Neural cell (in vitro differentiated cells): ENCODE measurements around the gene CMTM7. TPM values are rescaled to one million over a fixed set of nuclear protein-coding genes. Genes with fewer than 3 reads are reported as not detected.

Experiments used
- H2AFZ ChIP-seq: fragments of 200-600, 300-800 bp; sonication (generic), shearing (Covaris generic); 2 replicates; pipeline ENCODE4 v1.6.0; 2014; ENCODE audit warnings: low read depth, mild to moderate bottlenecking, antibody characterized with exemption, low read length, moderate library complexity
- H3F3A ChIP-seq: fragments of 200-600 bp; shearing (Covaris generic); 2 replicates; pipeline ENCODE4 v1.6.1; 2016; ENCODE audit warnings: mild to moderate bottlenecking, moderate library complexity, mixed read lengths, antibody characterized with exemption, low read length; ENCODE audit not compliant: insufficient read depth, poor library complexity, severe bottlenecking
- H3K27ac ChIP-seq: fragments of 200-600, 300-800 bp; sonication (generic), shearing (Covaris generic); 2 replicates; pipeline ENCODE4 v1.5.1; 2014; ENCODE audit warnings: mild to moderate bottlenecking, low read length, moderate library complexity
- H3K27me3 ChIP-seq: fragments of 300-800, 200-600 bp; sonication (generic), shearing (Covaris generic); 2 replicates; pipeline ENCODE4 v1.6.0; 2014; ENCODE audit warnings: mild to moderate bottlenecking, low read depth, low read length, moderate library complexity; ENCODE audit not compliant: insufficient read depth
- H3K36me3 ChIP-seq: fragments of 300-800, 200-600 bp; sonication (generic), shearing (Covaris generic); 2 replicates; pipeline ENCODE4 v1.5.1; 2014; ENCODE audit warnings: mild to moderate bottlenecking, antibody characterized with exemption, low read length, moderate library complexity; ENCODE audit not compliant: insufficient read depth
- H3K4me2 ChIP-seq: fragments of 300-800, 200-600 bp; sonication (generic), shearing (Covaris generic); 2 replicates; pipeline ENCODE4 v1.6.0; 2014; ENCODE audit warnings: mild to moderate bottlenecking, low read length
- H3K4me3 ChIP-seq: fragments of 300-800, 200-600 bp; sonication (generic), shearing (Covaris generic); 2 replicates; pipeline ENCODE4 v1.5.1; 2014; ENCODE audit warnings: mild to moderate bottlenecking, low read length, moderate library complexity
- H3K79me2 ChIP-seq: fragments of 200-600 bp; shearing (Covaris generic); replicated peaks from 2 replicates; pipeline ENCODE4 v1.6.0; 2014; ENCODE audit warnings: mild to moderate bottlenecking, low read length, moderate library complexity; ENCODE audit not compliant: insufficient read depth
- H3K9ac ChIP-seq: fragments of 300-800, 200-600 bp; sonication (generic), shearing (Covaris generic); 2 replicates; pipeline ENCODE4 v1.6.1; 2016; ENCODE audit warnings: mild to moderate bottlenecking, low read length, mixed read lengths
- H3K9me2 ChIP-seq: fragments of 200-600 bp; shearing (Covaris generic); 2 replicates; pipeline ENCODE4 v1.6.1; 2016; ENCODE audit warnings: mild to moderate bottlenecking, low read length, mixed read lengths; ENCODE audit not compliant: insufficient read depth
- H3K9me3 ChIP-seq: fragments of 200-600, 300-800 bp; sonication (generic), shearing (Covaris generic); 2 replicates; pipeline ENCODE4 v1.6.1; 2016; ENCODE audit warnings: mild to moderate bottlenecking, mixed run types, low read length, moderate library complexity, mixed read lengths
- H4K20me1 ChIP-seq: fragments of 200-600 bp; shearing (Covaris generic); 2 replicates; pipeline ENCODE4 v1.6.1; 2016; ENCODE audit warnings: mild to moderate bottlenecking, mixed run types; ENCODE audit not compliant: insufficient read depth
- CTCF ChIP-seq: fragments of 450-650 bp; IDR thresholded peaks from 2 replicates; pipeline ENCODE4 v1.5.1; 2014; ENCODE audit warnings: antibody characterized with exemption, mild to moderate bottlenecking, moderate library complexity; ENCODE audit not compliant: poor library complexity, severe bottlenecking
- EP300 ChIP-seq: fragments of 450-650 bp; conservative IDR thresholded peaks from 2 replicates; pipeline ENCODE4 v1.6.1; 2014; ENCODE audit warnings: antibody characterized with exemption, mild to moderate bottlenecking, moderate library complexity; ENCODE audit not compliant: poor library complexity, severe bottlenecking
- EZH2 ChIP-seq: fragments of 200-600, 300-800 bp; shearing (Covaris generic), sonication (generic); IDR thresholded peaks from 2 replicates; pipeline ENCODE4 v1.6.1; 2014; ENCODE audit warnings: antibody characterized with exemption, low read length, borderline replicate concordance, mild to moderate bottlenecking; ENCODE audit not compliant: insufficient read depth, poor library complexity, severe bottlenecking
- MXI1 ChIP-seq: fragments of 450-650 bp; conservative IDR thresholded peaks from 2 replicates; pipeline ENCODE4 v1.6.1; 2014; ENCODE audit warnings: antibody characterized with exemption, mild to moderate bottlenecking; ENCODE audit not compliant: poor library complexity, severe bottlenecking
- POLR2AphosphoS5 ChIP-seq: IDR thresholded peaks from 2 replicates; pipeline ENCODE4 v1.6.1; 2012
- RAD21 ChIP-seq: fragments of 450-650 bp; conservative IDR thresholded peaks from 2 replicates; pipeline ENCODE4 v1.6.1; 2014; ENCODE audit warnings: antibody characterized with exemption, mild to moderate bottlenecking, moderate library complexity
- SMC3 ChIP-seq: fragments of 450-650 bp; conservative IDR thresholded peaks from 2 replicates; pipeline ENCODE4 v1.6.1; 2014; ENCODE audit warnings: antibody characterized with exemption, mild to moderate bottlenecking, moderate library complexity; ENCODE audit not compliant: poor library complexity
- TAF1 ChIP-seq: IDR thresholded peaks from 2 replicates; pipeline ENCODE4 v1.6.1; 2012; ENCODE audit warnings: low read depth
- polyA plus RNA-seq: library from polyadenylated mRNA; depleted of rRNA; stranded (reverse); fragments of >200 nt; gene quantifications from 2 replicates; pipeline ENCODE4 v1.2.3, GENCODE V29; 2014
- TF ChIP-seq, protein P1 (sequence below): IDR thresholded peaks from 2 replicates; pipeline ENCODE4 v1.6.1; 2012; ENCODE audit warnings: borderline replicate concordance

CMTM7 gene
- polyA plus RNA-seq, 1 donor from 2014 or later = 0.57 TPM

GRCh38 chr3:32411442-32411841 is 19.8 kb downstream of the CMTM7 start:
- Histone ChIP-seq H3K9ac (no peak overlapping the region), H3K27me3 (no peaks in the 10 kb centered on the region), H3F3A (no peaks in the 10 kb centered on the region), H3K79me2 (no peaks in the 10 kb centered on the region), H3K36me3 (no peaks in the 10 kb centered on the region), H2AFZ (no peak overlapping the region), H3K9me3 (no peaks in the 10 kb centered on the region), H3K27ac (no peak overlapping the region), H4K20me1 (no peaks in the 10 kb centered on the region), H3K4me3 (no peak overlapping the region), H3K4me2 (no peak overlapping the region), H3K9me2 (no peaks in the 10 kb centered on the region)
- TF ChIP-seq MXI1 = no peak
- TF ChIP-seq, protein P1, sequence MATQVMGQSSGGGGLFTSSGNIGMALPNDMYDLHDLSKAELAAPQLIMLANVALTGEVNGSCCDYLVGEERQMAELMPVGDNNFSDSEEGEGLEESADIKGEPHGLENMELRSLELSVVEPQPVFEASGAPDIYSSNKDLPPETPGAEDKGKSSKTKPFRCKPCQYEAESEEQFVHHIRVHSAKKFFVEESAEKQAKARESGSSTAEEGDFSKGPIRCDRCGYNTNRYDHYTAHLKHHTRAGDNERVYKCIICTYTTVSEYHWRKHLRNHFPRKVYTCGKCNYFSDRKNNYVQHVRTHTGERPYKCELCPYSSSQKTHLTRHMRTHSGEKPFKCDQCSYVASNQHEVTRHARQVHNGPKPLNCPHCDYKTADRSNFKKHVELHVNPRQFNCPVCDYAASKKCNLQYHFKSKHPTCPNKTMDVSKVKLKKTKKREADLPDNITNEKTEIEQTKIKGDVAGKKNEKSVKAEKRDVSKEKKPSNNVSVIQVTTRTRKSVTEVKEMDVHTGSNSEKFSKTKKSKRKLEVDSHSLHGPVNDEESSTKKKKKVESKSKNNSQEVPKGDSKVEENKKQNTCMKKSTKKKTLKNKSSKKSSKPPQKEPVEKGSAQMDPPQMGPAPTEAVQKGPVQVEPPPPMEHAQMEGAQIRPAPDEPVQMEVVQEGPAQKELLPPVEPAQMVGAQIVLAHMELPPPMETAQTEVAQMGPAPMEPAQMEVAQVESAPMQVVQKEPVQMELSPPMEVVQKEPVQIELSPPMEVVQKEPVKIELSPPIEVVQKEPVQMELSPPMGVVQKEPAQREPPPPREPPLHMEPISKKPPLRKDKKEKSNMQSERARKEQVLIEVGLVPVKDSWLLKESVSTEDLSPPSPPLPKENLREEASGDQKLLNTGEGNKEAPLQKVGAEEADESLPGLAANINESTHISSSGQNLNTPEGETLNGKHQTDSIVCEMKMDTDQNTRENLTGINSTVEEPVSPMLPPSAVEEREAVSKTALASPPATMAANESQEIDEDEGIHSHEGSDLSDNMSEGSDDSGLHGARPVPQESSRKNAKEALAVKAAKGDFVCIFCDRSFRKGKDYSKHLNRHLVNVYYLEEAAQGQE = no peak
- no peak for TF ChIP-seq RAD21

GRCh38 chr3:32412887-32413286 is 21.2 kb downstream of the CMTM7 start:
- Histone ChIP-seq H3K9ac (no peak overlapping the region), H3K4me2 (no peak overlapping the region), H2AFZ (no peak overlapping the region), H4K20me1 (no peaks in the 10 kb centered on the region), H3K27me3 (no peaks in the 10 kb centered on the region), H3F3A (no peaks in the 10 kb centered on the region), H3K36me3 (no peaks in the 10 kb centered on the region), H3K27ac (no peak overlapping the region), H3K9me3 (no peaks in the 10 kb centered on the region), H3K79me2 (no peaks in the 10 kb centered on the region), H3K9me2 (no peaks in the 10 kb centered on the region), H3K4me3 (no peak overlapping the region)
- TF ChIP-seq, protein P1 = no peak
- no peak for TF ChIP-seq TAF1
- TF ChIP-seq EP300 = no peak
- TF ChIP-seq SMC3 = no peak
- TF ChIP-seq CTCF = no peak
- TF ChIP-seq MXI1 = no peak
- TF ChIP-seq RAD21 = no peak
- no peak for TF ChIP-seq EZH2
- TF ChIP-seq POLR2AphosphoS5 = no peak
